Astrocyte of the cerebellum (primary cell): ENCODE results near the gene MAPKAPK3.
A peak's percentile ranks its signal among the peaks of the same experiment; 100 is the strongest.

Experiments used
- DNase-seq: peaks from one replicate; pipeline ENCODE4 v3.0.0-alpha.2; 2011; ENCODE audit warnings: low read depth
- H3K4me3 ChIP-seq: 2 replicates; pipeline ENCODE4 v1.5.1; 2011; ENCODE audit warnings: mild to moderate bottlenecking, low read depth, low read length, moderate library complexity
- in situ Hi-C: cut with HindIII; loops from 2 replicates; pipeline ENCODE4 v1.10.0; 2017; ENCODE audit warnings: low sequenced_read_pairs
- TF ChIP-seq, protein P1 (sequence below): IDR thresholded peaks from 2 replicates; pipeline ENCODE4 v1.5.1; 2012; ENCODE audit warnings: low read length, low read depth, moderate library complexity, mild to moderate bottlenecking; ENCODE audit errors: missing control alignments

MAPKAPK3 gene

DNA sequence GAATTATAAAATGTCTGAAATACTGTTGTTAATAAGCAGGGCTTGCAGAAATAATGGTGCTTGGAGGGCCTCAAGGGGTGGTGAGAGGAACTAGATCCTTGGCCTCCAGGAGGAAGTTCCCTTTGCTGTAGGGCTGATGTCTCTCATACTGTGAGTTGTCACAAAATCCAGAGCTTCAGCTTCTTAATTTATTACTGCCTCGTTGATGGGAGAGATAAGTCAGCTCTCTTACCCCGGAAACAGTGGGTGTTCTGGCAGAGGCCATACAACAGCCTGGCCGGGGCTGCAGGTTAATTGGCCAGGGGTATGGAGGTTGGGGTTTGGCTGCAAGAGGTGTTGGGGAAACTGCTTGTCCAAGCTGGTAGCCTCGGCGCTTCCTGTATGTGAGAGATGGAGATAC lies 15.5 kb downstream of the MAPKAPK3 start:
- TF ChIP-seq, protein P1, sequence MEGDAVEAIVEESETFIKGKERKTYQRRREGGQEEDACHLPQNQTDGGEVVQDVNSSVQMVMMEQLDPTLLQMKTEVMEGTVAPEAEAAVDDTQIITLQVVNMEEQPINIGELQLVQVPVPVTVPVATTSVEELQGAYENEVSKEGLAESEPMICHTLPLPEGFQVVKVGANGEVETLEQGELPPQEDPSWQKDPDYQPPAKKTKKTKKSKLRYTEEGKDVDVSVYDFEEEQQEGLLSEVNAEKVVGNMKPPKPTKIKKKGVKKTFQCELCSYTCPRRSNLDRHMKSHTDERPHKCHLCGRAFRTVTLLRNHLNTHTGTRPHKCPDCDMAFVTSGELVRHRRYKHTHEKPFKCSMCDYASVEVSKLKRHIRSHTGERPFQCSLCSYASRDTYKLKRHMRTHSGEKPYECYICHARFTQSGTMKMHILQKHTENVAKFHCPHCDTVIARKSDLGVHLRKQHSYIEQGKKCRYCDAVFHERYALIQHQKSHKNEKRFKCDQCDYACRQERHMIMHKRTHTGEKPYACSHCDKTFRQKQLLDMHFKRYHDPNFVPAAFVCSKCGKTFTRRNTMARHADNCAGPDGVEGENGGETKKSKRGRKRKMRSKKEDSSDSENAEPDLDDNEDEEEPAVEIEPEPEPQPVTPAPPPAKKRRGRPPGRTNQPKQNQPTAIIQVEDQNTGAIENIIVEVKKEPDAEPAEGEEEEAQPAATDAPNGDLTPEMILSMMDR, result no peak
- in situ Hi-C loops, result no loop called here
- no peak overlapping the region for H3K4me3 ChIP-seq
- no peak for DNase-seq

DNA sequence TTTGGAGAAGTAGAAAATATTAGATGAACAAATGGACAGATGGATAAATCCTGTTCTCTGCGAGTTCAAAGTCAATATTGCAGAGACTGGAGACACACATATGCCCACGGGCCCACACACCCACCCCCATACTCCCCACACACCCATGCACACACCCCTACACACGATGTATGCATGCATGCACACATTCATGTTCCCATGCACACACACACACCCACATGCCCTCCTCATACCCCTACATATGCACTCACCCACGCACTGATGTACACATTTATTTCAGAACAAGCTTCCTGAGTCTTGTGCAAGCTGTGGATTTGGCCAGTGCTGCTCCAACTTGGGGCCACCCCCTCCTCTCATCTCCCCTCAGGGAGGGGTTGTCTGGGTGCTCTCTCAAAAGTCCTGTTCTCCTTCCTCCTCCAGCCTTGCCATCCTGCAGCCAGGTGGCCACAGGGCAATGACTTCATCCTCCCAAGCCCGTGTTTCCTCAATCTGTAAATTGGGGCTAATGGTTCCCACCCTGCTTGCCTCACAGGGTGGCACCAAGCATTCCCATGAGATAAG lies 16.4 kb downstream of the MAPKAPK3 start:
- no peak overlapping the region for H3K4me3 ChIP-seq
- DNase-seq, result no peak
- in situ Hi-C loops, result no loop called here
- TF ChIP-seq, protein P1, result no peak

DNA sequence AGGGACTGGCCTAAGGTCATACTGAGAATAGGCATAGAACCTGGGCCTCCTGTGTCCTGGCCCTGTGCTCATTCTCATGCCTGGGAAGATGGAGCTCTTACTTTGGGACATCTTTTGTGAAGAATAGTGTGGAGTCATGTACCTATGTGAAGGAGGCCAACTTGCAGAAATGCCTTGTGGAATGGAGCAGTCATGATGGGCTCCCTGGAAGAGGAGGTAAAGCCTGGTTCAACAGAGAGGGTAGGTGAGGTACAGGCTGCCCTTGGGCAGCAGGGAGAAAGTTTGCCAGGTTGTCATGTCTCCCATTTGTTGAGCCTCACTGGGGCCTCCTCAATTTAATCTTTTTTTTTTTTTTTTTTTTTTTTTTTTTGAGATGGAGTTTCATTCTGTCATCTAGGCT lies 18.1 kb downstream of the MAPKAPK3 start:
- in situ Hi-C loops, result no loop called here
- no peak overlapping the region for H3K4me3 ChIP-seq
- TF ChIP-seq, protein P1, result no peak
- no peak for DNase-seq

DNA sequence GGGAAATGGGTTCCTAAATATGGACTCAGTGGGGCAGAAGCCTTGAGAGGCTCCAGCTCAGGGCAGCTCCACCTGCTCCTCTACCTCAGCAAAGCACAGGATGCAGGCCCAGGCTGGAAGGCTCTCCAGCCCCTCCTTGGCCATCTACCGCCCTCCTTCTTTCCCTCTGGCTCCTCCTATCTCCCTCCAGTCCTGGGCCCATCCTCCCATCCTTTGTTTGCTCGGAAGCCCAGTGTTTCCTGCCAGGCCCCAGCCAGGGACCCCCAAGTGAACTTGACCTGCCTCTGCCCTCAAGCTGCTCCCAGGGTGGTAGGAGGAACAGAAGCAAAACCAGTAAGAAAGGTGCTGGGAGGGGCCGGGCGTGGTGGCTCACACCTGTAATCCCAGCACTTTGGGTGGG lies 20.1 kb downstream of the MAPKAPK3 start:
- in situ Hi-C loops, result no loop called here
- no peak for DNase-seq
- no peak overlapping the region for H3K4me3 ChIP-seq
- TF ChIP-seq, protein P1, result no peak

DNA sequence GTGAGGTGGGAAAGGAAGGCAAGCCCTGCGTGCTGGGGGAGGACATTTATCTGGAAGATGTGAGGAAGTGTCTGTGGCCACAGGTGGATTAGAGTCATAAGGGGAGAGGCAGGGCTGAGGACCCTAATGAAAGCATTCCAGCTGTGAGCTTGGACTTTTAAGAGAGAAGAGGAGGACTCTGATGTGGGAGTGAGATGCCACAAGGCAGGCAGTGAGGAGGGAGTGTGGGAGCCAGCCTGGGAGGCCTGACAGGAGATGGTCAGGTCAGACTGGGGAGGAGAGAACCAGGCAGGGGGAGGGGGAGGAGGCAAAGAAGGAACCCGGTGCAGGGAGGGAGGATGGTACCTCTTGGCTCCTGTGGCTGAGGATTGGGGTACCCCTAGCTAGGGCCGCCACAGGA lies 21.0 kb downstream of the MAPKAPK3 start:
- DNase-seq, result no peak
- TF ChIP-seq, protein P1, result no peak
- H3K4me3 ChIP-seq, result no peak overlapping the region
- in situ Hi-C loops, result no loop called here

DNA sequence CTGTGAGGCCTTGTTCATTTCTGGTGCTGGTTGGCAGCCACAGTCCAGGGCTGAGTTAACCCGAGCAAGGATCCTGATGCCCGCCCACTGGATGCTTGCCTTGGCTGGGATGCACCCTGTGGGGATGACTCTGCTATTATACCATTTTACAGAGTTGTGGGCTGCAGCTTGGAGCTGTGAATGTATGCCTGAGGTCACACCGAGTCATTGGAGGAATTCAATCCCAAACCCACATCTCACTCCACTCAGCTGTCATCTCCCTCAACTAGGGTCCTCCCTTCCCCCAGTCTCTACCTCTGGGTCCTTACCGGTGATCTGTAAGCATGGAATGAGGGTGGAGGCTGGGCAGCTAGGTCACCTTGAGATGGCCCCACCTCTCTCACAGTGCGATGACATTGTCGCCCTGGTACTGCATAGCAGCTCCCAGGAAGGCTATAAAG lies 22.1 kb downstream of the MAPKAPK3 start:
- TF ChIP-seq, protein P1, result no peak
- no peak overlapping the region for H3K4me3 ChIP-seq
- in situ Hi-C loops, result no loop called here
- DNase-seq, result peak; percentile 37
